Measurements from ENCODE around the gene PLA2G2C.

DNA sequence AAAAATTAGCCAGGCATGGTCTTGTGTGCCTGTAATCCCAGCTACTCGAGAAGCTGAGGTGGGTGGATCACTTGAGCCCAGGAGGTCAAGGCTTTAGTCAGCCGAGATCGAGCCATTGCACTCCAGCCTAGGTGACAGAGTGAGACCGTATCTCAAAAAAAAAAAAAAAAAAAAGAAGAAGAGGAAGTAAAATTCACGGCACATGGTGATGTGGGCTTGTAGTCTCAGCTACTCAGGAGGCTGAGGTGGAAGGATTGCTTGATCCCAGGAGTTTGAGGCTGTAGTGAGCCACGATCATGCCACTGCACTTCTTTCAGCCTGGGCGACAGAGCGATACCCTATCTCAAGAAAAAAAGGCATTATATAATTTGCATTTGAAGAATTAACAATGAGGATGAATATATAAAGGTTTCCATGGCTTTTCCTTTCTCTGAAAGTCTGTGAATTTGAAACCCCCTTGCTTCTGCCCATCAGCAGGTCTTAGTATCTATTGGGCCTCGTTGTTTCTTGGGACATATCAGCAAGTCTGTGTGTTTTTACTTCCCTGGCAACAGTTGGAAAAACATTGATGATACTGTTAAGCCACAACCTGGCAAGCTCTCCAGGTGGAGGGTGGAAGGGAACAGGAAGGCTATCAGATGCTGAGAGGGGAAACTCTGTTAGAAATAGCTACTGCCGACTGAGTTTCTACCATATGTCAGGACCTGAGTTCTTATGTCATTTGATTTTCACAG is 62.4 kb downstream of the PLA2G2C start:
- TF ChIP-seq EZH2 (IDR thresholded peaks at IDR 0.05; ENCODE audit: borderline replicate concordance, low read depth, low read length, poor library complexity, severe bottlenecking), result no peak
- TF ChIP-seq, protein P1, sequence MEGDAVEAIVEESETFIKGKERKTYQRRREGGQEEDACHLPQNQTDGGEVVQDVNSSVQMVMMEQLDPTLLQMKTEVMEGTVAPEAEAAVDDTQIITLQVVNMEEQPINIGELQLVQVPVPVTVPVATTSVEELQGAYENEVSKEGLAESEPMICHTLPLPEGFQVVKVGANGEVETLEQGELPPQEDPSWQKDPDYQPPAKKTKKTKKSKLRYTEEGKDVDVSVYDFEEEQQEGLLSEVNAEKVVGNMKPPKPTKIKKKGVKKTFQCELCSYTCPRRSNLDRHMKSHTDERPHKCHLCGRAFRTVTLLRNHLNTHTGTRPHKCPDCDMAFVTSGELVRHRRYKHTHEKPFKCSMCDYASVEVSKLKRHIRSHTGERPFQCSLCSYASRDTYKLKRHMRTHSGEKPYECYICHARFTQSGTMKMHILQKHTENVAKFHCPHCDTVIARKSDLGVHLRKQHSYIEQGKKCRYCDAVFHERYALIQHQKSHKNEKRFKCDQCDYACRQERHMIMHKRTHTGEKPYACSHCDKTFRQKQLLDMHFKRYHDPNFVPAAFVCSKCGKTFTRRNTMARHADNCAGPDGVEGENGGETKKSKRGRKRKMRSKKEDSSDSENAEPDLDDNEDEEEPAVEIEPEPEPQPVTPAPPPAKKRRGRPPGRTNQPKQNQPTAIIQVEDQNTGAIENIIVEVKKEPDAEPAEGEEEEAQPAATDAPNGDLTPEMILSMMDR (conservative IDR thresholded peaks at IDR 0.05; ENCODE audit: low read depth, low read length), result no peak
